ENCODE results near the gene RPL36A.

- TF ChIP-seq POLR2A (IDR thresholded peaks at IDR 0.05; ENCODE audit: low read length), result no peak
- no peak for TF ChIP-seq POLR2AphosphoS2 (conservative IDR thresholded peaks at IDR 0.05; ENCODE audit: low read length)
- TF ChIP-seq, protein P1, sequence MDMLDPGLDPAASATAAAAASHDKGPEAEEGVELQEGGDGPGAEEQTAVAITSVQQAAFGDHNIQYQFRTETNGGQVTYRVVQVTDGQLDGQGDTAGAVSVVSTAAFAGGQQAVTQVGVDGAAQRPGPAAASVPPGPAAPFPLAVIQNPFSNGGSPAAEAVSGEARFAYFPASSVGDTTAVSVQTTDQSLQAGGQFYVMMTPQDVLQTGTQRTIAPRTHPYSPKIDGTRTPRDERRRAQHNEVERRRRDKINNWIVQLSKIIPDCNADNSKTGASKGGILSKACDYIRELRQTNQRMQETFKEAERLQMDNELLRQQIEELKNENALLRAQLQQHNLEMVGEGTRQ (IDR thresholded peaks at IDR 0.05), result no peak
Measured at GRCh38 chrX:101395789-101396188, 5.0 kb downstream of the RPL36A start.
